AG09309 (cell line): ENCODE results near the gene ALG8.

ENCODE experiments used
- DNase-seq: peaks from one replicate; pipeline ENCODE4 v3.0.0-alpha.2; 2010; ENCODE audit warnings: low read depth
- H3K4me3 ChIP-seq: 2 replicates; pipeline ENCODE4 v1.5.1; 2011; ENCODE audit warnings: mild to moderate bottlenecking, low read depth, low read length, moderate library complexity; ENCODE audit not compliant: control insufficient read depth
- CTCF ChIP-seq: IDR thresholded peaks from 2 replicates; pipeline ENCODE4 v1.5.1; 2011; ENCODE audit warnings: mild to moderate bottlenecking, low read depth, low read length, inconsistent platforms; ENCODE audit not compliant: insufficient read depth, control insufficient read depth; ENCODE audit errors: missing control alignments

Gene ALG8

GRCh38 chr11:78131956-78132355, 7.5 kb downstream of the ALG8 start:
- no peak for DNase-seq
- no peak overlapping the region for H3K4me3 ChIP-seq

GRCh38 chr11:78127403-78127802, 12.0 kb downstream of the ALG8 start:
- TF ChIP-seq CTCF = no peak
- no peak overlapping the region for H3K4me3 ChIP-seq
- DNase-seq = no peak

More at GRCh38 chr11:78131956-78132355, 7.5 kb downstream of the ALG8 start:
- no peak for TF ChIP-seq CTCF

GRCh38 chr11:78112582-78113275, 26.7 kb downstream of the ALG8 start:
- TF ChIP-seq CTCF = no peak
- no peak overlapping the region for H3K4me3 ChIP-seq
- no peak for DNase-seq

GRCh38 chr11:78111298-78111697, 28.1 kb downstream of the ALG8 start:
- TF ChIP-seq CTCF = no peak
- no peak overlapping the region for H3K4me3 ChIP-seq
- no peak for DNase-seq

GRCh38 chr11:78110830-78111229, 28.6 kb downstream of the ALG8 start:
- no peak for DNase-seq
- no peak for TF ChIP-seq CTCF
- no peak overlapping the region for H3K4me3 ChIP-seq

- no peak overlapping the region for H3K4me3 ChIP-seq
- no peak for DNase-seq
- TF ChIP-seq CTCF = no peak
Measured at GRCh38 chr11:78110351-78110750, 29.1 kb downstream of the ALG8 start.
